HepG2 (cell line): ENCODE data around the gene TJP1. TPM values are rescaled to one million over a fixed set of nuclear protein-coding genes. Genes with fewer than 3 reads are reported as not detected.

ENCODE experiments used
- ATAC-seq: fragments of 200-7000 bp; cut with Tn5 transposase; 3 replicates; pipeline ENCODE4 v1.9.1; 2020; ENCODE audit warnings: mild to moderate bottlenecking, moderate library complexity
- BruUV-seq: library from RNA; stranded (reverse); fragments of 400-500 nt; replicated peaks from 2 replicates; lab custom pipeline; 2021; lab: Mats Ljungman, UMichigan
- CTCF ChIA-PET: fragments of 300-600 bp; formaldehyde crosslinking; extraction: SDS; loops from one replicate; lab custom pipeline; 2021; ENCODE audit warnings: low total read pairs, inconsistent platforms, low intra/inter-chr PET ratio; lab: Yijun Ruan, JAX
- POLR2A ChIA-PET: fragments of 350-600 bp; sonication (Branson Sonifier 250); formaldehyde crosslinking; loops from one replicate; lab custom pipeline; 2020; ENCODE audit warnings: antibody characterized with exemption, inconsistent platforms; lab: Yijun Ruan, JAX
- DNase-seq: peaks from one replicate; pipeline ENCODE4 v3.0.0-alpha.2; 2015; ENCODE audit warnings: low spot score
- FAIRE-seq: peaks from 3 replicates; lab custom pipeline; 2011; peaks lifted over from hg19 to GRCh38; lab: Jason Lieb, UNC
- H2AFZ ChIP-seq: one replicate; pipeline ENCODE4 v1.6.1; 2011; ENCODE audit warnings: low read length, inconsistent platforms
- H3K27ac ChIP-seq: fragments of 300-600 bp; 3 replicates; pipeline ENCODE4 v1.8.0; 2011; ENCODE audit warnings: mixed run types, mild to moderate bottlenecking, mixed read lengths, low read length, inconsistent platforms; ENCODE audit not compliant: insufficient read depth; ENCODE audit errors: extremely low read length
- H3K27me3 ChIP-seq, 2 experiments: fragments of 200-600 bp in 1 of 2; 2 replicates in 1 of 2; 3 replicates in 1 of 2; pipeline versions ENCODE4 v1.6.0 to v1.8.0; 2011; ENCODE audit warnings: low read length in 2 of 2, mild to moderate bottlenecking in 2 of 2, moderate library complexity in 2 of 2, inconsistent platforms in 1 of 2; ENCODE audit not compliant: insufficient read depth in 2 of 2, control insufficient read depth in 1 of 2
- H3K36me3 ChIP-seq, 2 experiments: fragments of 200-600 bp in 1 of 2; replicated peaks in 1 of 2; 2 replicates in 1 of 2; 3 replicates in 1 of 2; pipeline versions ENCODE4 v1.5.1 to v1.8.0; 2011; ENCODE audit warnings: low read length in 2 of 2, inconsistent platforms in 1 of 2; ENCODE audit not compliant: insufficient read depth in 2 of 2, control insufficient read depth in 1 of 2
- H3K4me1 ChIP-seq: 2 replicates; pipeline ENCODE4 v1.5.1; 2012; ENCODE audit warnings: low read length, inconsistent platforms; ENCODE audit not compliant: insufficient read depth
- H3K4me2 ChIP-seq: 2 replicates; pipeline ENCODE4 v1.6.0; 2011; ENCODE audit warnings: low read depth, low read length, inconsistent platforms
- H3K4me3 ChIP-seq, 3 experiments: fragments of 200-600 bp in 1 of 3; sonication (generic), shearing (Covaris generic) in 1 of 3; replicated peaks in 1 of 3; 2 replicates each; pipeline ENCODE4 v1.5.1; 2011 to 2016; ENCODE audit warnings: low read length in 3 of 3, inconsistent platforms in 2 of 3, low read depth in 2 of 3, mild to moderate bottlenecking in 2 of 3, control low read depth in 1 of 3, mixed read lengths in 1 of 3; ENCODE audit not compliant: insufficient read depth in 1 of 3
- H3K79me2 ChIP-seq: one replicate; pipeline ENCODE4 v1.6.1; 2011; ENCODE audit warnings: low read length, inconsistent platforms; ENCODE audit not compliant: insufficient read depth
- H3K9ac ChIP-seq: 2 replicates; pipeline ENCODE4 v1.6.0; 2011; ENCODE audit warnings: mild to moderate bottlenecking, low read depth, low read length, inconsistent platforms; ENCODE audit not compliant: insufficient read depth
- H3K9me3 ChIP-seq: 2 replicates; pipeline ENCODE4 v1.5.1; 2012; ENCODE audit warnings: mild to moderate bottlenecking, low read length
- H4K20me1 ChIP-seq: 2 replicates; pipeline ENCODE4 v1.6.0; 2011; ENCODE audit warnings: inconsistent platforms, mild to moderate bottlenecking, low read length, moderate library complexity; ENCODE audit not compliant: insufficient read depth
- GLMP ChIP-seq: sonication (generic); formaldehyde crosslinking; IDR thresholded peaks from 2 replicates; pipeline ENCODE4 v1.9.0; 2021; ENCODE audit warnings: missing genetic modification reagents, mild to moderate bottlenecking, borderline replicate concordance
- HNF4G ChIP-seq, 2 experiments: sonication (generic) in 1 of 2; formaldehyde crosslinking in 1 of 2; IDR thresholded peaks; 2 replicates each; pipeline versions ENCODE4 v1.4.0 to v1.6.1; 2011 to 2020; ENCODE audit warnings: borderline replicate concordance in 2 of 2, low read depth in 2 of 2, mild to moderate bottlenecking in 2 of 2, low read length in 1 of 2, missing genetic modification reagents in 1 of 2, moderate library complexity in 1 of 2
- ZNF17 ChIP-seq: sonication (generic); formaldehyde crosslinking; IDR thresholded peaks from 2 replicates; pipeline ENCODE4 v1.5.0; 2020; ENCODE audit warnings: mild to moderate bottlenecking, missing genetic modification reagents
- ZNF616 ChIP-seq: sonication (generic); formaldehyde crosslinking; IDR thresholded peaks from 2 replicates; pipeline ENCODE4 v1.5.0; 2020; ENCODE audit warnings: low read depth, mild to moderate bottlenecking, missing genetic modification reagents
- ZNF710 ChIP-seq: sonication (generic); formaldehyde crosslinking; IDR thresholded peaks from 2 replicates; pipeline ENCODE4 v1.5.0; 2020; ENCODE audit warnings: mild to moderate bottlenecking, missing genetic modification reagents, borderline replicate concordance
- ZSCAN29 ChIP-seq: sonication (generic); formaldehyde crosslinking; conservative IDR thresholded peaks from 2 replicates; pipeline ENCODE4 v1.4.0; 2020; ENCODE audit warnings: mild to moderate bottlenecking, missing genetic modification reagents
- WGBS: methylation state at CpG from one replicate; pipeline ENCODE4 v1.1.6; 2017; ENCODE audit warnings: low lambda C conversion rate; 5-methylcytosine and 5-hydroxymethylcytosine counted together
- in situ Hi-C: cut with HindIII; loops from 2 replicates; pipeline ENCODE4 v1.10.0; 2017; ENCODE audit warnings: low pct_unique_long_range_greater_than_20kb; ENCODE audit not compliant: extremely low pct_ligation_motif_present
- intact Hi-C: fragments of 100-400 bp; cut with micrococcal nuclease; formaldehyde crosslinking; loops from one replicate; pipeline ENCODE4 v1.10.0; 2022; ENCODE audit not compliant: unreplicated experiment
- polyA plus RNA-seq, 8 experiments: library from polyadenylated mRNA; depleted of rRNA in 3 of 8; stranded (reverse) in 7 of 8; unstranded in 1 of 8; fragments of >200 nt; fragmentation: Illumina TruSeq in 4 of 8; extraction: Trizol in 4 of 8; gene quantifications; 2 replicates each; pipeline versions ENCODE4 v1.2.1 to v1.2.3, GENCODE V29; 2011 to 2016; ENCODE audit warnings: low read depth in 4 of 8, missing spikeins in 1 of 8, mixed read lengths in 1 of 8; ENCODE audit not compliant: insufficient read depth in 1 of 8
- total RNA-seq, 5 experiments: library from RNA; depleted of rRNA; stranded (reverse); fragments of >200 nt; fragmentation: Illumina TruSeq; extraction: Trizol; gene quantifications; 2 replicates each; pipeline ENCODE4 v1.2.3, GENCODE V29; 2016; ENCODE audit warnings: low read depth in 1 of 5

The TJP1 gene
- total and polyA plus RNA-seq, 2 of the 13 experiments (the other 11 are each of a cell fraction or from before 2014, with no cell fraction given): 25.9 to 27.1 TPM

GRCh38 chr15:29838352-29839010 is 16.2 kb upstream of the TJP1 start (continued):
- TF ChIP-seq ZSCAN29 (CRISPR knock-in tag): no peak
- no peak for TF ChIP-seq ZNF17 (CRISPR knock-in tag)
- TF ChIP-seq ZNF616 (CRISPR knock-in tag): no peak
- no peak for TF ChIP-seq GLMP
- TF ChIP-seq HNF4G (IDR thresholded peaks at IDR 0.05; ENCODE audit: borderline replicate concordance, low read depth, low read length): no peak
- no peak for TF ChIP-seq HNF4G (CRISPR knock-in tag; IDR thresholded peaks at IDR 0.05; ENCODE audit: borderline replicate concordance, low read depth)
- TF ChIP-seq, all 625 proteins: peak for 0

GRCh38 chr15:29835301-29835700 is 13.0 kb upstream of the TJP1 start:
- H3K27ac ChIP-seq: no peak overlapping the region
- no peak for FAIRE-seq
- no peaks in the 10 kb centered on the region for H3K36me3 ChIP-seq
- WGBS: 61% methylated on average over 4 of the region's 4 CpGs
- H3K27me3 ChIP-seq: 0 out of 5 replicates have a peak, but pooled peaks cover 0 to under 1% of the 10 kb centered on the region in 2 experiments
- DNase-seq: no peak
- H4K20me1 ChIP-seq: no peaks in the 10 kb centered on the region
- H2AFZ ChIP-seq: no peak overlapping the region
- H3K9me3 ChIP-seq: no peaks in the 10 kb centered on the region
- H3K79me2 ChIP-seq: no peaks in the 10 kb centered on the region
- POLR2A ChIA-PET: no interaction called here
- no peak for ATAC-seq
- intact Hi-C loops: no loop called here
- BruUV-seq: no TSS peak
- in situ Hi-C loops: no loop called here
- H3K4me1 ChIP-seq: no peaks in the 10 kb centered on the region
- no peak overlapping the region for H3K4me3 ChIP-seq
- no peak for TF ChIP-seq ZNF710
- TF ChIP-seq, all 625 proteins: peak for 0
- CTCF ChIA-PET: no interaction called here
- no peak overlapping the region for H3K9ac ChIP-seq
- no peak overlapping the region for H3K4me2 ChIP-seq
